22Rv1 (cell line): Measurements from ENCODE around the gene JPT2.

ENCODE experiments used
- H3K27ac ChIP-seq: fragments of 450-650 bp; 2 replicates; pipeline ENCODE4 v1.5.1; 2017
- CTCF ChIP-seq: fragments of 450-650 bp; IDR thresholded peaks from 2 replicates; pipeline ENCODE4 v1.5.1; 2017; ENCODE audit warnings: mild to moderate bottlenecking
- ZFX ChIP-seq: fragments of 450-650 bp; IDR thresholded peaks from 2 replicates; pipeline ENCODE4 v1.6.1; 2017; ENCODE audit warnings: antibody characterized with exemption, borderline replicate concordance

The JPT2 gene

GRCh38 chr16:1634541-1634940, 43.5 kb upstream of the JPT2 start:
- TF ChIP-seq CTCF (no peak), ZFX (no peak)
- H3K27ac ChIP-seq: no peak overlapping the region

DNA sequence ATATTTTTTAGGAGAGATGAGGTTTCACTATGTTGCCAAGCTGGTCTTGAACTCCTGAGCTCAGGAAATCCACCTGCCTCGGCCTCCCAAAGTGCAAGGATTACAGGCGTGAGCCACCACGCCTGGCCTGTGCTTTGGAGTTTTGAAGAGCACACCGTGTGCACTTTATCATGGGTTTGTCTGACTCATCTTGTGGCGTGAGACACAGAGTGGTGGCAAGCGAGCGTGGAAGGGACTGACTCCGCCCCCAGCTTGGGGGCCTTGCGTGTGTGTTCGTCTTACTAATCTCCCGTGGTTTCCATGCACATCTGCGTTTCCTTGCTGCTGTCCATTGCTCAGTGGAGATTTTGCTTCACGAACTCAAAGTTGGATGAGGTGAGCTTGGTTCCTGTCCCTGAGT, 43.0 kb upstream of the JPT2 start:
- H3K27ac ChIP-seq: no peak overlapping the region
- no peak for TF ChIP-seq ZFX
- TF ChIP-seq CTCF: no peak

DNA sequence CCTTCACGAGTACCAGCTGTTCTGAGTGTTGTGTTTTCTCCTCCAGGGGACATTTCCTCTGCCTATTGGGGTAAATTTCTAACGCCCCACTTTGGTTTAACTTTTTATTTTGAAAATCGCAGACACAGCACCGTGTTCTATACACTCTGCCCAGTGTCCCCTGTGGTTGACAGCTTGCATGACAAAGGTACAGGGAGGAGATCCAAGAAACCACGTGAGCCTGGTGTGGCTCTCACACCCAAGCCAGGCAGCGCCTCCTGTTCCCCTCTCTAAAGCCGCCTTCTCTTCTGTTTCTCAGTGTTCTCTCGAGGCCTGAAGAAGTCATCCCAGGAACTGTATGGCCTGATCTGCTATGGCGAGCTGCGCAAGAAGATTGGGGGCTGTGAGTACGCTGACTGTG, 40.6 kb upstream of the JPT2 start:
- TF ChIP-seq ZFX (no peak), CTCF (no peak)
- H3K27ac ChIP-seq: no peak overlapping the region

DNA sequence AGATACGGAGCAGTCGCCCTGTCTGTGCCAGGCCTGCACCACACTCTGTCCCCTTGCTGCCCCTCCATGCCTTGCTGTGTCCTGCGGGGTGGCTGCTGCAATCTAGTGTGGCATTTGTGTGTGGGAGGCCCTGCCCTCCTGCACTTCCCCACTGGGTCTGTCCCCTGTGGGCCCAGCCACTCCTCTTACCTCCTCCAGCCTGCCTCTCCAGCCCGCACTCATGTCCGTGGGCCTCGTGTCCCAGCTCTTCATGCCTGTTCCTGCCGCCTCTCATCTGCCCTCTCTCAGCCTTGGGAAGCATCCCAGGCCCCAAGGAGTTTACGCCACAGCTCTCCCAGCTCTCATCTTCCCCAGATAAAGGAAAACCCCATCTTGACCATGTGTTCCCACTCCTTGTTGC, 39.3 kb upstream of the JPT2 start:
- no peak for TF ChIP-seq ZFX
- no peak for TF ChIP-seq CTCF
- peak overlapping the region; percentile 46 for H3K27ac ChIP-seq

- TF ChIP-seq CTCF (no peak), ZFX (no peak)
- peak overlapping the region; percentile 46 for H3K27ac ChIP-seq
Observed at GRCh38 chr16:1639282-1639681, 38.8 kb upstream of the JPT2 start.

- no peak for TF ChIP-seq ZFX
- TF ChIP-seq CTCF: no peak
- H3K27ac ChIP-seq: peak overlapping the region; percentile 46
Observed at GRCh38 chr16:1639860-1640259, 38.2 kb upstream of the JPT2 start.

DNA sequence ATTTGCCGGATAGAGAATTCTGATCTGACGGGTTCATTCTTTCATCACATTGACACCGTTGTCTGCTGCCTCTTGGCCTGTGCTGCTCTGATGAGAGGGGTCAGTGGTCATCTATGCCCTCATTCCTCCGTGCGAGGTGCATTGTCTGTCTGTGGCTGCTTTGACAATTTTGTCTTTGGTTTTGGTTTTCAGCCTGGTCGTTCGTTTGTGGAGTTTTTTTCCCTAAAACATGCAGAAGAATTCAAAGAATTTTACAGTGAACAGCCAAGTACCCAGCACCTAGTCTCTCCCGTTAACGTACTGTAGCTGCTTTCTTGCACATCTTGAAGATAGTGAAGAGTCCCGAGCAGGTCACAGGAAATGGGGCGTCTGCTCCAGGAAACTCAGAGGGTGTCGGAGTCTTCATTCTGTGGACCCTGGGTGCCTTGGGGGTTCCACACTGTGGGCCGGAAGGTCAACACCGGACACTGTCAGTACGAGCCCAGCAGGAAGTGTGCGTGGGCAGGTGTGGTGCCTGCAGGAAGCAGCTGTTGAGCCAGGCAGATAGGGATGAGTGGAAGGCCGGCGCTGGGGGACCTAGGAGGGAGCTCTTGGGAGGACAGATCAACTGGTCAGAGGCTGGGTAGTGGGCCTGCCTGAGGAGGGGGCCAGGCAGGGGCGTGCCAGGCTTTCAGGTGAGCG, 37.7 kb upstream of the JPT2 start:
- no peak for TF ChIP-seq ZFX
- TF ChIP-seq CTCF: no peak
- H3K27ac ChIP-seq: no peak overlapping the region
